Endothelial cell of umbilical vein (primary cell): ENCODE measurements around the gene UBE2E2. TPM values are rescaled to one million over a fixed set of nuclear protein-coding genes. Genes with fewer than 3 reads are reported as not detected.

Source experiments
- BruUV-seq: library from RNA; stranded (reverse); fragments of 400-500 nt; replicated peaks from 2 replicates; lab custom pipeline; 2021; lab: Mats Ljungman, UMichigan
- CTCF ChIA-PET: fragments of 300-600, 350-600 bp; sonication (Branson Sonifier 250); formaldehyde crosslinking; loops from one replicate; lab custom pipeline; 2021; ENCODE audit warnings: antibody characterized with exemption, inconsistent platforms; lab: Charles Lee
- POLR2A ChIA-PET: fragments of 300-600, 350-600 bp; sonication (Branson Sonifier 250); formaldehyde crosslinking; loops from one replicate; lab custom pipeline; 2021; ENCODE audit warnings: antibody characterized with exemption, inconsistent platforms; lab: Charles Lee
- DNase-seq: peaks from one replicate; pipeline ENCODE4 v3.0.0-alpha.2; 2011; ENCODE audit warnings: low read depth, low spot score
- FAIRE-seq: peaks from 2 replicates; lab custom pipeline; 2011; peaks lifted over from hg19 to GRCh38; lab: Jason Lieb, UNC
- H2AFZ ChIP-seq: 2 replicates; pipeline ENCODE4 v1.6.0; 2012; ENCODE audit warnings: low read depth, low read length, control low read depth, inconsistent platforms
- H3K27ac ChIP-seq: 2 replicates; pipeline ENCODE4 v1.5.1; 2011; ENCODE audit warnings: low read depth, mild to moderate bottlenecking, control low read depth, low read length, moderate library complexity; ENCODE audit not compliant: insufficient read depth
- H3K27me3 ChIP-seq, 2 experiments: 2 replicates each; pipeline versions ENCODE4 v1.6.0 to v1.6.1; 2011; ENCODE audit warnings: low read length in 2 of 2, mixed read lengths in 1 of 2; ENCODE audit not compliant: control insufficient read depth in 2 of 2, insufficient read depth in 2 of 2
- H3K36me3 ChIP-seq, 2 experiments: 2 replicates in 1 of 2; 3 replicates in 1 of 2; pipeline ENCODE4 v1.5.1; 2011; ENCODE audit warnings: low read length in 2 of 2, mild to moderate bottlenecking in 1 of 2, moderate library complexity in 1 of 2; ENCODE audit not compliant: control insufficient read depth in 2 of 2, insufficient read depth in 2 of 2; ENCODE audit errors: extremely low read depth in 1 of 2
- H3K4me1 ChIP-seq: 3 replicates; pipeline ENCODE4 v1.5.1; 2011; ENCODE audit warnings: mild to moderate bottlenecking, low read length; ENCODE audit not compliant: control insufficient read depth, insufficient read depth; ENCODE audit errors: extremely low read depth
- H3K4me2 ChIP-seq: 2 replicates; pipeline ENCODE4 v1.6.1; 2011; ENCODE audit warnings: low read length, control low read depth, mixed read lengths; ENCODE audit not compliant: insufficient read depth
- H3K4me3 ChIP-seq, 3 experiments: fragments of 200-600 bp in 1 of 3; sonication (generic), shearing (Covaris generic) in 1 of 3; replicated peaks in 1 of 3; 2 replicates each; pipeline ENCODE4 v1.5.1; 2011 to 2016; ENCODE audit warnings: control low read depth in 3 of 3, low read length in 3 of 3, mild to moderate bottlenecking in 2 of 3, inconsistent platforms in 1 of 3, low read depth in 1 of 3, moderate library complexity in 1 of 3; ENCODE audit not compliant: insufficient read depth in 1 of 3
- H3K79me2 ChIP-seq: 2 replicates; pipeline ENCODE4 v1.6.0; 2012; ENCODE audit warnings: low read length, inconsistent platforms; ENCODE audit not compliant: control insufficient read depth, insufficient read depth
- H3K9ac ChIP-seq: replicated peaks from 2 replicates; pipeline ENCODE3; 2011; ENCODE audit warnings: low read length, control low read depth; ENCODE audit not compliant: insufficient read depth; ENCODE audit errors: extremely low read depth
- H3K9me1 ChIP-seq: replicated peaks from 3 replicates; pipeline ENCODE4 v1.6.0; 2011; ENCODE audit warnings: mild to moderate bottlenecking, low read length; ENCODE audit not compliant: control insufficient read depth, insufficient read depth; ENCODE audit errors: extremely low read depth
- H3K9me3 ChIP-seq: replicated peaks from 2 replicates; pipeline ENCODE4 v1.5.1; 2012; ENCODE audit warnings: low read length, inconsistent platforms; ENCODE audit not compliant: control insufficient read depth, insufficient read depth
- H4K20me1 ChIP-seq: replicated peaks from 2 replicates; pipeline ENCODE3; 2011; ENCODE audit warnings: mild to moderate bottlenecking, low read length; ENCODE audit not compliant: control insufficient read depth, insufficient read depth; ENCODE audit errors: extremely low read depth
- EZH2 ChIP-seq: IDR thresholded peaks from 2 replicates; pipeline ENCODE4 v1.6.1; 2012; ENCODE audit warnings: borderline replicate concordance, low read depth, mild to moderate bottlenecking, moderate library complexity, low read length, inconsistent platforms; ENCODE audit not compliant: severe bottlenecking
- FOS ChIP-seq: IDR thresholded peaks from 2 replicates; pipeline ENCODE4 v1.6.1; 2011; ENCODE audit warnings: mild to moderate bottlenecking, low read length, moderate library complexity, borderline replicate concordance; ENCODE audit not compliant: insufficient read depth
- GATA2 ChIP-seq: IDR thresholded peaks from 2 replicates; pipeline ENCODE4 v1.7.0; 2011; ENCODE audit warnings: low read depth, mild to moderate bottlenecking, moderate library complexity, mixed read lengths, low read length; ENCODE audit not compliant: insufficient read length, insufficient read depth
- JUN ChIP-seq: IDR thresholded peaks from 2 replicates; pipeline ENCODE4 v1.6.1; 2011; ENCODE audit warnings: borderline replicate concordance, low read depth; ENCODE audit not compliant: insufficient read length, insufficient read depth
- MYC ChIP-seq: IDR thresholded peaks from one replicate; pipeline ENCODE4 v1.6.1; 2011; ENCODE audit warnings: mild to moderate bottlenecking, low read depth, low read length
- POLR2A ChIP-seq: IDR thresholded peaks from 2 replicates; pipeline ENCODE4 v1.6.1; 2012; ENCODE audit warnings: low read depth, mild to moderate bottlenecking, control low read depth, low read length
- dilution Hi-C: fragments of 300-500 bp; cut with MboI; formaldehyde crosslinking; loops from one replicate; pipeline ENCODE4 v1.15.0; 2019; ENCODE audit warnings: low sequenced_read_pairs; ENCODE audit not compliant: extremely low pct_ligation_motif_present
- intact Hi-C: fragments of 100-400 bp; cut with micrococcal nuclease; formaldehyde crosslinking; loops from one replicate; pipeline ENCODE4 v1.10.0; 2022
- polyA plus RNA-seq, 4 experiments: library from polyadenylated mRNA; depleted of rRNA in 3 of 4; stranded (reverse) in 3 of 4; unstranded in 1 of 4; fragments of >200 nt; gene quantifications; 2 replicates each; pipeline versions ENCODE4 v1.2.1 to v1.2.3, GENCODE V29; 2011 to 2012; ENCODE audit warnings: missing spikeins in 1 of 4
- total RNA-seq: library from RNA; stranded (reverse); gene quantifications from 2 replicates; pipeline ENCODE4 v1.2.3, GENCODE V29; 2021
- TF ChIP-seq, protein P1 (sequence below): IDR thresholded peaks from 2 replicates; pipeline ENCODE4 v1.6.1; 2011; ENCODE audit not compliant: insufficient read depth, insufficient read length
- TF ChIP-seq, protein P2 (sequence below), 2 donors: IDR thresholded peaks; 1 replicate in 1 of 2; 2 replicates in 1 of 2; pipeline ENCODE4 v1.5.1; 2011; ENCODE audit warnings: low read length in 2 of 2, mild to moderate bottlenecking in 2 of 2, moderate library complexity in 2 of 2, control low read depth in 1 of 2, inconsistent platforms in 1 of 2, low read depth in 1 of 2; ENCODE audit not compliant: insufficient read depth in 1 of 2; ENCODE audit errors: extremely low read depth in 1 of 2

UBE2E2 gene
- total and polyA plus RNA-seq, 2 donors (not counting 3 experiments of a cell fraction or from before 2014, with no cell fraction given): 37.0 to 45.4 TPM

GRCh38 chr3:23448998-23449537 is 245.9 kb downstream of the UBE2E2 start:
- no peaks in the 10 kb centered on the region for H3K36me3 ChIP-seq
- dilution Hi-C loops (no loop called here), intact Hi-C loops (no loop called here)
- no peaks in the 10 kb centered on the region for H3K4me1 ChIP-seq
- no peak overlapping the region for H2AFZ ChIP-seq
- TF ChIP-seq FOS: no peak
- no peak for TF ChIP-seq MYC
- no peak for TF ChIP-seq POLR2A
- TF ChIP-seq, protein P1, sequence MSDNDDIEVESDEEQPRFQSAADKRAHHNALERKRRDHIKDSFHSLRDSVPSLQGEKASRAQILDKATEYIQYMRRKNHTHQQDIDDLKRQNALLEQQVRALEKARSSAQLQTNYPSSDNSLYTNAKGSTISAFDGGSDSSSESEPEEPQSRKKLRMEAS: no peak
- no peak for TF ChIP-seq GATA2
- TF ChIP-seq EZH2: no peak
- TF ChIP-seq, protein P2, sequence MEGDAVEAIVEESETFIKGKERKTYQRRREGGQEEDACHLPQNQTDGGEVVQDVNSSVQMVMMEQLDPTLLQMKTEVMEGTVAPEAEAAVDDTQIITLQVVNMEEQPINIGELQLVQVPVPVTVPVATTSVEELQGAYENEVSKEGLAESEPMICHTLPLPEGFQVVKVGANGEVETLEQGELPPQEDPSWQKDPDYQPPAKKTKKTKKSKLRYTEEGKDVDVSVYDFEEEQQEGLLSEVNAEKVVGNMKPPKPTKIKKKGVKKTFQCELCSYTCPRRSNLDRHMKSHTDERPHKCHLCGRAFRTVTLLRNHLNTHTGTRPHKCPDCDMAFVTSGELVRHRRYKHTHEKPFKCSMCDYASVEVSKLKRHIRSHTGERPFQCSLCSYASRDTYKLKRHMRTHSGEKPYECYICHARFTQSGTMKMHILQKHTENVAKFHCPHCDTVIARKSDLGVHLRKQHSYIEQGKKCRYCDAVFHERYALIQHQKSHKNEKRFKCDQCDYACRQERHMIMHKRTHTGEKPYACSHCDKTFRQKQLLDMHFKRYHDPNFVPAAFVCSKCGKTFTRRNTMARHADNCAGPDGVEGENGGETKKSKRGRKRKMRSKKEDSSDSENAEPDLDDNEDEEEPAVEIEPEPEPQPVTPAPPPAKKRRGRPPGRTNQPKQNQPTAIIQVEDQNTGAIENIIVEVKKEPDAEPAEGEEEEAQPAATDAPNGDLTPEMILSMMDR (IDR thresholded peaks at IDR 0.05; ENCODE audit: extremely low read depth in 1 of 2, insufficient read depth in 1 of 2, low read depth in 1 of 2, low read length in 2 of 2): no peak
- TF ChIP-seq JUN: no peak
- H3K79me2 ChIP-seq: no peaks in the 10 kb centered on the region
- no peak overlapping the region for H3K9ac ChIP-seq
- no peaks in the 10 kb centered on the region for H4K20me1 ChIP-seq
- no peak for DNase-seq
- POLR2A ChIA-PET: no interaction called here
- H3K4me3 ChIP-seq: no peak overlapping the region
- no peak overlapping the region for H3K4me2 ChIP-seq
- H3K27me3 ChIP-seq: no peaks in the 10 kb centered on the region
- no peak overlapping the region for H3K27ac ChIP-seq
- no peak for FAIRE-seq
- no peaks in the 10 kb centered on the region for H3K9me1 ChIP-seq
- H3K9me3 ChIP-seq: no peaks in the 10 kb centered on the region
- CTCF ChIA-PET: no interaction called here
- no TSS peak for BruUV-seq
